Mesodermal cell (in vitro differentiated cells): ENCODE measurements around the gene NUDT6.

Source experiments
- H3K27ac ChIP-seq: 2 replicates; pipeline ENCODE4 v1.7.0; 2013; ENCODE audit warnings: mild to moderate bottlenecking, low read depth, low read length, moderate library complexity; ENCODE audit not compliant: severe bottlenecking
- H3K36me3 ChIP-seq: 2 replicates; pipeline ENCODE4 v1.7.1; 2013; ENCODE audit warnings: mild to moderate bottlenecking, low read length, moderate library complexity; ENCODE audit not compliant: control insufficient read depth, insufficient read depth
- H3K4me1 ChIP-seq: one replicate; pipeline ENCODE4 v1.7.1; 2013; ENCODE audit warnings: mild to moderate bottlenecking, low read length; ENCODE audit not compliant: insufficient read depth, control insufficient read depth, poor library complexity, severe bottlenecking
- H3K4me3 ChIP-seq: 2 replicates; pipeline ENCODE4 v1.7.0; 2013; ENCODE audit warnings: low read length, control low read depth, mild to moderate bottlenecking; ENCODE audit not compliant: insufficient read depth, poor library complexity, severe bottlenecking; ENCODE audit errors: extremely low read depth
- H3K9me3 ChIP-seq: 2 replicates; pipeline ENCODE4 v1.7.1; 2013; ENCODE audit warnings: mild to moderate bottlenecking, low read length, moderate library complexity; ENCODE audit not compliant: control insufficient read depth
- WGBS, 2 experiments: methylation state at CpG; one replicate each; pipeline ENCODE4 v1.1.5; 2013; ENCODE audit warnings: missing lambda C conversion rate in 2 of 2; ENCODE audit not compliant: insufficient coverage in 2 of 2; 5-methylcytosine and 5-hydroxymethylcytosine counted together

Gene NUDT6

GRCh38 chr4:122914938-122915337 lies 7.5 kb downstream of the NUDT6 start:
- H3K36me3 ChIP-seq: peaks cover 7% of the 10 kb centered on the region
- WGBS, 2 experiments: 75 to 90% methylated on average over 2 to 3 of the region's 3 CpGs
- no peak overlapping the region for H3K4me3 ChIP-seq

GRCh38 chr4:122914292-122914904 lies 8.0 kb downstream of the NUDT6 start:
- Histone ChIP-seq H3K27ac (no peak overlapping the region), H3K4me1 (peaks cover 6% of the 10 kb centered on the region), H3K9me3 (no peaks in the 10 kb centered on the region), H3K4me3 (no peak overlapping the region), H3K36me3 (peaks cover 7% of the 10 kb centered on the region)
- 80% methylated on average over 1 of the region's 4 CpGs; no CpG with 5 or more reads in 1 of the 2 experiments for WGBS, 2 experiments

More at GRCh38 chr4:122914938-122915337, 7.5 kb downstream of the NUDT6 start:
- Histone ChIP-seq H3K27ac (no peak overlapping the region), H3K9me3 (no peaks in the 10 kb centered on the region), H3K4me1 (peaks cover 6% of the 10 kb centered on the region)

DNA sequence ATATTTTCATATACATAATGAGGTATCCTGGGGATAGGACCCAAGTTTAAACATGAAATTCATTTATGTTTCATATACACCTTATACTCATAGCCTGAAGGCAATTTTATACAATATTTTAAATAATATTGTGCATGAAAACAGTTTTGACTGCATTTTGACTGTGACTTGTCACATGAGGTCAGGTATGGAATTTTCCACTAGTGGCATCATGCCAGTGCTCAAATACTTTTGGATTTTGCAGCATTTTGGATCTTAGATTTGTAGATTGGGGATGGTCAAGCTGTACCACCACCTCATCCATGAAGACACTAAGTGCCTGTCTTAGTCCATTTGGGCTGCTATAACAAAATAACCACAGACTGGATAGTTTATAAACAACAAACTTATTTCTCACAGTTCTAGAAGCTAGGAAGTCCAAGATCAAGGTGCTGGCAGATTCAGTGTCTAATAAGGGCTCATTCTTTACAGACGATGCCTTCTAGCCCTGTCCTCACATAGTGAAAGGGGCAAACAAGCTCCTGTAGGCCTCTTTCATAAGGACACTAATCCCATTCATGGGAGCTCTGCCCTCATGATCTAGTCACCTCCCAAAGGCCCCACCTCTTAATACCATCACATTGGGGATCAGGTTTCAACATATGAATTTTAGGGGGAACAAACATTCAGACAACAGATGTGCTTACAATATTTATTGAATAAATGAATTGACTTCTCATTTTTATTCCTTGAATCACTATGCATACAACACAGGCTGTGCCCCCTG lies 9.4 kb downstream of the NUDT6 start:
- Histone ChIP-seq H3K27ac (no peak overlapping the region), H3K9me3 (no peaks in the 10 kb centered on the region), H3K4me3 (no peak overlapping the region), H3K36me3 (peaks cover 7% of the 10 kb centered on the region), H3K4me1 (peaks cover 6% of the 10 kb centered on the region)
- 80% methylated on average over 1 of the region's 1 CpG; no CpG with 5 or more reads in 1 of the 2 experiments for WGBS, 2 experiments

DNA sequence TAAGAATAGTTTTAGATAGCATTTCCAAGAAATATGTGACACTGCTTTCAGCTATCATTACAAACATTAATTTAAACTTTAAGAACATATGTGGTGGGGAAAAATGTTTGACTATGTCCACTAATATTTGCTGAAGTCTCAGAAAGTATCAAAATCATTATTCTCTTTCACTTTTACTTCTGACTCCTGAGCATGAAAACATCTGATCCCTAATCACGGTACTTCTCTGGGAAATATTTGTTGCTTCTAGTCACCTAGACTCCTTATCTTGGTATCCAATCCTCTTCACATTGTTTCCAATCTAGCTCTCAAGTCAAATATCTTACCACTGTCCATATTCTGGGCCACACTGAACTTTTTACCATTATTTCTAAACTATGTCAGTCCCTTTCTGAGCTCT lies 10.8 kb downstream of the NUDT6 start:
- no peak overlapping the region for H3K27ac ChIP-seq
- H3K36me3 ChIP-seq: peaks cover 7% of the 10 kb centered on the region
- H3K4me1 ChIP-seq: peaks cover 6% of the 10 kb centered on the region
- H3K4me3 ChIP-seq: no peak overlapping the region
- H3K9me3 ChIP-seq: no peaks in the 10 kb centered on the region
- WGBS, 2 experiments: 94 to 100% methylated on average over 1 of the region's 1 CpG

DNA sequence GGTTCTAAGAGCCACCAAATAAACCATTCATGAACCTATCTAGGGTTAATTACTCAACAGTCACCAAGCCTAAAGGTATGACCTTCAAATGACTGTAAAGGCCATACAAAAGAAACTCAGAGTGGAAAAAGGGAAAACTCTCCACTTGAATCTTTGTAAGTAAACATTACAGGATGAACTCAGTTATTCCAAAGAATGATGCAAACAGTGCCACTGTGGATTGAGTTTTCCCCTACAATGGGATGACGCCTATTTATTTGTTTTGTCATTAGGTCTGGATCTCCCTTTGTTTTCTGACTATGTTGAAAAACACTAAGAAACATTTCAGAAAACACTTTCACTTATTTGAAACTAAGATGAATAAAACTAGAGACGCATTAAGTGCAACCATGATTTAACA lies 12.7 kb downstream of the NUDT6 start:
- peaks cover 1% of the 10 kb centered on the region for H3K4me1 ChIP-seq
- WGBS, 2 experiments: 70% methylated on average over 2 of the region's 2 CpGs; no CpG with 5 or more reads in 1 of the 2 experiments
- H3K36me3 ChIP-seq: peaks cover 7% of the 10 kb centered on the region
- H3K4me3 ChIP-seq: no peak overlapping the region
- no peaks in the 10 kb centered on the region for H3K9me3 ChIP-seq
- no peak overlapping the region for H3K27ac ChIP-seq

DNA sequence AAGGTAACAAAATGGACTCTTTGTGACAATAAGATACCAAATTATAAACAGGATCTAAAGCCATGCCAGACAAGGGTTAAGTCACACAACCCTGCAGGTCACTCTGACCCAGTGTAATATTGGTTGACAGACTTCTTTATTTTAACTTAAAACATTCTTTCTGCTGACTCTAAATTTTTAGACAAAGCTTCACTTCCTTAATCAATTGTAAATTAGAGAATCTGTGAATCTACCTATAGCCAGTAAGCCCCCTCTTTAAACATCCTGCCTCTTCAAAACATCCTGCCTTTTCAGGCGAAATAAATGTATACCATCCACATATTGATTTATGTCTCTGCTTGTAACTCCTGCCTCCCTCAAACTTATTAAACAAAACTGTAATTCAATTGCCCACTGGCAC lies 14.2 kb downstream of the NUDT6 start:
- H3K27ac ChIP-seq: no peak overlapping the region
- H3K36me3 ChIP-seq: peaks cover 5% of the 10 kb centered on the region
- H3K9me3 ChIP-seq: no peaks in the 10 kb centered on the region
- no peaks in the 10 kb centered on the region for H3K4me1 ChIP-seq
- 93 to 100% methylated on average over 1 of the region's 1 CpG for WGBS, 2 experiments
- no peak overlapping the region for H3K4me3 ChIP-seq

DNA sequence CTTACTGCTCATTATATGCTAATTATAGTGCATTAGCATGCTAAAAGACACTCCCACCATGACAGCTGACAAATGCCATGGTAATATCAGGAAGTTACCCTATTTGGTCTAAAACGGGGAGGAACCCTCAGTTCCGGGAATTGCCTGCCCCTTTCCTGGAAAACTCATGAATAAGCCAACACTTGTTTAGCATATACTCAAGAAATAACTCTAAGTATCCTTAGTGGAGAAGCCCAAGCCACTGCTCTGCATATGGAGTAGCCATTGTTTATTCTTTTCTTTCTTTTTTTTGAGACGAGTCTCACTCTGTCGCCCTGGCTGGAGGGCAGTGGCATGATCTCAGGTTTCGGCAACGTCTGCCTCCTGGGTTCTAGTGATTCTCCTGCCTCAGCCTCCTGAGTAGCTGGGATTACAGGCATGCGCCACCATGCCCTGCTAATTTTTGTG lies 15.5 kb downstream of the NUDT6 start:
- WGBS, 2 experiments: 84 to 92% methylated on average over 4 to 7 of the region's 7 CpGs
- Histone ChIP-seq H3K9me3 (no peaks in the 10 kb centered on the region), H3K27ac (no peak overlapping the region), H3K4me1 (no peaks in the 10 kb centered on the region), H3K36me3 (no peaks in the 10 kb centered on the region), H3K4me3 (no peak overlapping the region)

DNA sequence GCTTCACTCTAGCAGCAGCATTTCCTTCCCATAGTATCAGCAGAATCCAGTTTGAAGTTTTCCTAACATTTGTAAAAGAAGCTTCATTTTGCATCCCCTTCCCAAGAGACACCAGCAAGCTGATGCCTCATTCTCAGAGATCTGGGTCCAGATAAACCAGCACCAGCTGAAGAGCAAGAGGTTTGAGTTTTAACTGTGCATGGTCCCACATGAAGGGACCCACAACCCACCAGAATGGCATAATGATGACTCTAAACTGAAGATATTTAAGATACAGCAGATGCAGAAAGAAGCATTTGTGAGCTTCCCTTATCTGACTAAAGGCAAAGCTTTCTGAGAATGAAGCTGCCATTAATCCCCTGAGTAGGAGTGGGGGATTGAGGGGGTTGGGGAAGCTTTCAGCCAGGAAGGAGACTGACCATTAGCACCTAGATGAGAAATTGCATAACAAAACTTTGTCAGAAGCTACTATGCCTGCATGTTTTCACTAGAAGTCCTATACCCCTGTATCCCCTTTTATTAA lies 18.6 kb downstream of the NUDT6 start:
- H3K36me3 ChIP-seq: no peaks in the 10 kb centered on the region
- H3K27ac ChIP-seq: peak overlapping the region; percentile 37
- H3K9me3 ChIP-seq: no peaks in the 10 kb centered on the region
- peaks cover 3% of the 10 kb centered on the region for H3K4me1 ChIP-seq
- H3K4me3 ChIP-seq: no peak overlapping the region

DNA sequence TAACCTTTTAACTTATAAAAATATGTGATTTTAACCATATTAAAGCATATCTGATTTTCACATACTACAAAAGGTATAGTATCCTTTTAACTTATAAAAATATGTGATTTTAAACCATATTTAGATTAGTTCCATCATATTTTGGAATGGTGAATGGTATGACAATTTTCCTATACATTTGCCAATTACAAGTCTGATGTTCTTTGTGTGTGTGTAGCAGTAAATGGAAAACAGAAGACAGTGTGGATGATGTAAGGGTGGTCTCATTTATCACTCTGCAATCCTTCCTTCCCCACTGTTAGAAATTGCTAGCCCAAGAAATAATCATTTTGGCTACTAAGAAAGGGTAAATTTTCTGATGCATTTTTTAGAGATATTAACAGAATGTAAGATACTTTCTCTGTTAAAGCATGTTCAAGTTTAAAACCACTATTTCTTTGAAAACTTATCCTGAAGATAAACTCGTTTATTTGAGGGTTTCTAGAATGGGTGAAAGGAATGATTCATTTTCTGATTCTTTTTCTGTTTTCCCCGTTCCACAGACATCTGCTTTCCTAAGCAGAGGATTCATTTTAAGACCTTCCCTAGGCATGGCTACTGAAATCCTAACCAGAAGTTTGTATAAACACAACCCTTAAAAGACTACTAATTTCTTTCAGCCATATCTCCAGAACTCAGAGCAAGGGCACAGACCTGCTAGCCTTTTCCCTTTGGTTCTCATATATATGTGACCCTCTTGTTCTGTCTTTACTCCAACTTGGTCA lies 21.0 kb downstream of the NUDT6 start:
- H3K36me3 ChIP-seq: no peaks in the 10 kb centered on the region
- no peaks in the 10 kb centered on the region for H3K9me3 ChIP-seq
- no peak overlapping the region for H3K27ac ChIP-seq
- H3K4me1 ChIP-seq: peaks cover 3% of the 10 kb centered on the region
- 100% methylated on average over 1 of the region's 2 CpGs; no CpG with 5 or more reads in 1 of the 2 experiments for WGBS, 2 experiments
- H3K4me3 ChIP-seq: no peak overlapping the region

- 88% methylated on average over 1 of the region's 3 CpGs; no CpG with 5 or more reads in 1 of the 2 experiments for WGBS, 2 experiments
- Histone ChIP-seq H3K4me3 (no peak overlapping the region), H3K4me1 (peaks cover 3% of the 10 kb centered on the region), H3K9me3 (no peaks in the 10 kb centered on the region), H3K36me3 (no peaks in the 10 kb centered on the region), H3K27ac (no peak overlapping the region)
These were observed 22.1 kb downstream of the NUDT6 start for GRCh38 chr4:122900314-122900713.
